Keratinocyte (primary cell): Measurements from ENCODE around the gene LRBA.

Source experiments
- CTCF ChIP-seq, 3 experiments: IDR thresholded peaks in 1 of 3; conservative IDR thresholded peaks in 1 of 3; optimal IDR thresholded peaks in 1 of 3; 2 replicates in 2 of 3; 3 replicates in 1 of 3; pipeline versions ENCODE3 to v1.5.1; 2011; ENCODE audit warnings: low read length in 3 of 3, mild to moderate bottlenecking in 3 of 3, moderate library complexity in 2 of 3, control low read depth in 1 of 3, inconsistent platforms in 1 of 3; ENCODE audit not compliant: insufficient read depth in 2 of 3; ENCODE audit errors: extremely low read depth in 1 of 3
- EZH2 ChIP-seq: IDR thresholded peaks from one replicate; pipeline ENCODE4 v1.6.1; 2012; ENCODE audit warnings: inconsistent platforms, mild to moderate bottlenecking, low read length, moderate library complexity

DNA sequence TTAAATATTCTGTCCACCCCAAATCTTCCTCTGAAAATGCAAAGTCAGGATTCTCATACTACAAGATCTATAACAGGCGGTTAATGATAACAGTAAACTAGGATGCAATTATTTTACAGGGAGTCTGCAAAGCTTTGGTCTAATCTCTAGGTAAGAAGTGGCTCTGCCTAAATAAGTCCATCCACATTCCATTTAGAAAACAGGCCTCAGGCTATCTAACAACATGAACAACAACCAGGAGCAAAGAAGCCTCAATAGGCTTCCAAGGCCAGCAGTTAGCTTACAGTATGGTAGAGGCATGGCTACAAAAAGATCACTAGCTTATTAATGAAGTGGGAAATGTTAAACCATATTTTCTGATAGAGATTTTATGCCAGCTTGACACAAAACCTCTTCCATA is 426.8 kb downstream of the LRBA start:
- TF ChIP-seq CTCF (optimal IDR thresholded peaks at IDR 0.05 in 1 of 3, IDR thresholded peaks at IDR 0.05 in 1 of 3, conservative IDR thresholded peaks at IDR 0.05 in 1 of 3; ENCODE audit: extremely low read depth in 1 of 3, insufficient read depth in 2 of 3, low read length in 3 of 3) (no peak), EZH2 (no peak)
